ENCODE measurements around the gene VWDE. TPM values are rescaled to one million over a fixed set of nuclear protein-coding genes. Genes with fewer than 3 reads are reported as not detected.
"Not testable (repeated sequence)": the region's sequence is repeated elsewhere in the genome, so short reads cannot be mapped to it uniquely, and the experiment has no call there.

VWDE gene
- 4.1 and 4.2 TPM in 2 replicates for total RNA-seq

DNA sequence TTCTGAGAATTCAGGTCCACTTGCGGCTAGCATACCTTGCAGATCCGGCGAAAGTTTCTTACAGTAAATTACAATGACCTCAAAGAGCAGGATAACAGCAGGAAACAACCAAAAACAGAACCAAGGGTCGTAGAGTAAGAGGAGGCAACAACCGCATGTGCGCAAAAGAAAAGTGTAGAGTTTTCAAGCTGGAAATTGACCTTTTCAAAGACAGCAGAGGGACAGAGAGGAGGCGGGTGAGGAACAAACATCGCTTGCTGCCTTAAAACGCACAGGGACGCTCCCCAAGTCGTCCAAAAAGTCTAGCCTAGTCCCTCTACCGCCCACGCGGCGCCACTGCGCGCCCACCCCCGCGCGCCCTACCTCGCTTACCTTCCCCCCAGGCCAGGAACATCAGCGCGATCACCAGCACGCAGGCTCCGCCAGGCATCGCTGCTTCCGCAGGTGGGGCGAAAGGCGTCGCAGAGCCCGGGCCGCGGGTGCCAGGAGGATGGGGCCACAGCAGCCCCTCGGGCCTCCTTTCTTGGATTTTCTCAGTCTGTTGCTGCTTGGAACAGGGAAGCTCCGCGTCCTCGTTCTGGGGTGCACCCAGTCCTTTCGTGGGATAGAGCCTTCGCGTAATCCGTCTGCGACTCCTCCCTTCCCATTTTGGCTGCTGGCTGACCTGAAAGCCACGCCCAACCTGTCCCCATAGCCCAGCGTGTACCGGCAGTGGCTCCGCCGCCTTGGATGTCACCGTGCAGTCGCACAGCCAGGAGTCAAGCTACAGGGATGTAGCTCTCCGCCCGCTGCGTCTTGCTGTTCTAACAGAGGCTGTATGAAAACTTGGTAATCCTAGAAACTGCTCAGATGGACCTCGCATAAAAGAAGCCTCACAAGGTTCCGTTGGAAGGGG lies at the start of gene VWDE:
Gene VWDE (minus strand): TSS at position 579 of the 895 bp plus-strand sequence. CDS start 149 bp downstream, at position 430.
- intact Hi-C loops (cut with micrococcal nuclease): loop anchor here (2.0 to 5.0 kb wide), 4 partner anchors 15 to 284 kb away; partner anchors contain the start of genes ARL4A and TMEM106B

DNA sequence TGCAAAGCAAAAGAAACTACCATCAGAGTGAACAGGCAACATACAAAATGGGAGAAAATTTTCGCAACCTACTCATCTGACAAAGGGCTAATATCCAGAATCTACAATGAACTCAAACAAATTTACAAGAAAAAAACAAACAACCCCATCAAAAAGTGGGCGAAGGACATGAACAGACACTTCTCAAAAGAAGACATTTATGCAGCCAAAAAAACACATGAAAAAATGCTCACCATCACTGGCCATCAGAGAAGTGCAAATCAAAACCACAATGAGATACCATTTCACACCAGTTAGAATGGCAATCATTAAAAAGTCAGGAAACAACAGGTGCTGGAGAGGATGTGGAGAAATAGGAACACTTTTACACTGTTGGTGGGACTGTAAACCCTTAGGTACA lies 49.5 kb upstream of the VWDE start:
- intact Hi-C loops (cut with micrococcal nuclease): not testable (repeated sequence)

DNA sequence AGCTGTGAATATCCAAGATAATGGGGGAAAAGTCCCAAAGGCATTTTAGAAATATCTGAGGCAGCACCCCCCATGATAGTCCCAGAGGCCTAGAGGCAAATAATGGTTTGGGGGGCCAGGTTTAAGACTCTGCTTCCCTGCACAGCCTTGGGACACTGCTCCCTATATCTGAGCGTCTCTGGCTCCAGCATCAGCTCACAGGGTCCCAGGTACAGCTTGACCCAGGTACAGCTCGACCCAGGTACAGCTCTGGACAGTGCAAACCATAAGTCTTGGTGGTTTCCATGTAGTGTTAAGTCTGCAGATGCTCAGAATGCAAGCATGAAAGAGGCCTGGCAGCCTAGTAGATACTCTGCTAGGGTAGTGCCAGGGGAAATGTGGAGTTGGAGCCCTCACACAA lies 47.0 kb upstream of the VWDE start:
- intact Hi-C loops (cut with micrococcal nuclease): no loop called here

- intact Hi-C loops (cut with micrococcal nuclease): no loop called here
These were observed 41.1 kb upstream of the VWDE start for GRCh38 chr7:12444785-12445184.

DNA sequence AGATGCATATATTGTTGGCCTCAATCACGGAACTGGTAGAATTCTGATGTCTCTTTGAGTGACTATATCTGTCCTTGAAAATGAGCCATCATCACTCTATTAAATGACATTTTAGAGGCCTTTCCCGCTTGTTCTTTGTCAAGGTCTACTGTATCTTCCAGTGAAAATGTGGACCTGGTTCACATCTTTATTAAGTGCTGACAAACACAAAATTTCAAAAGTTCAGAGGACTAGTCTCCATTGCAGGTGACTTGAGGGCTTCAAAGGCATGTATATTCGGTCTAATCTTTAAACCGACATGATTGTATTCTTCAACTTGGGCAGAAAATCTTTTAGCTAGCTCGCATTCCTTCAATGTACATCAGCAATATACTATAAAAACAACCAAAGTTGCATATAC lies 36.6 kb upstream of the VWDE start:
- intact Hi-C loops (cut with micrococcal nuclease): no loop called here

DNA sequence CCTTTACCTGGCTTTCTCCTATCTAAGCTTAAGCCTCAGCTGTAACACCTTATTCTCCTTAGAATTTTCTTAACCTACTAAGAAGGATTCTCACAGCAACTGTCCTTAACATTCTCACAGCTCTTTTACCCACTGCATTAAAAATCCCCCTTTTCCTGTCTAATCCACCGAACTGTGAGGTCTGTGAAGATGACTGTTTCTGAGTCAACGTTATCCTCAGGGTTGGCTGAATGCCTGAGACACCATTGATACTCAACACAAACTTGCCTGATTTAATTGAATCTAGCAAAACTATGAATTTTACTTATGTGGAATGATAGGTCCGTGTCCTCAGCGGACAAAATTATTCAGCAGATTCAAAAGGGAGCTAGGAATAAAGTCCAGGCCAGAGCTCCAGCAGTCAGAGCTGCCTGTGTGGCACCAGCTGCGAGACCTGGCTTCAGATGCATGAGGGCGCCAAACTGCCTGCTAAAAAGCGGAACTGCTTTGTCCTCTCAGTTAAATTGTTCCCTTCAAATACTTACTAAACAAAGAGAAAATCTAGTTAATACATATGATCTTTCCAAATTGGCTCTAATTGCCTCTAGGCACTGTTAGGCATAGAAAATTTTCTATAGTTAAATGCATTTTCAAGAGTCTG lies 33.4 kb upstream of the VWDE start:
- intact Hi-C loops (cut with micrococcal nuclease): no loop called here

GRCh38 chr7:12436126-12436525 lies 32.5 kb upstream of the VWDE start:
- intact Hi-C loops (cut with micrococcal nuclease): no loop called here

DNA sequence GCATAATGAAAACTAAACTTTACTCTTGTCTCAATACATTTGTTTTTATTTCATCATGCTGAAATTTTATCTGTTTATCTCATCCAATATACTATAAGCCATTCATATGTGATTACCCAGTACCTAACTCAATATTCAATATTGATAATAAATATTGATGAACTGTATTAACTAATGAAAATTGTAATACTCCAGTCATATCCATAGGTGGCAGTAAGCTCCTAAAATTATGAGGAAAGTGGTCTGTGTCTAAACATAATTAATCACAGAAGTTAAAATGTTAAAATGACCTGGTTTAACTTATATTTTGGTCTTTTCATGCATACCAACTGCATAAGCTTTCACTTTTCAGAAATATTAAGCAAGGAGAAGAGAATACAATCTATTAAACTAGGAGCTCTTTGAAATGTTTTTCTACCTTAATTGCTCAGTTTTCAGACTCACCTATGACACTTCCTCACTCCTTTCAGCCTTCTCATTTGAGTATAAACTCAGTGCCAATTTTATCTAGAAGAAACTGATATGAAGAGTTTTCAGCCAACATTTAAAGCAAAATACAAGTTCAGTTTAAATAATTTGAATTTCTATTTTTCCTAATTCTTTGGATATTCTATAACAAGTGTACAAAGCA lies 30.5 kb upstream of the VWDE start:
- intact Hi-C loops (cut with micrococcal nuclease): loop anchor here (1.0 kb wide), 1 partner anchor 63 kb away; no protein-coding TSS in a partner anchor

GRCh38 chr7:12431886-12432556 lies 28.4 kb upstream of the VWDE start:
- intact Hi-C loops (cut with micrococcal nuclease): no loop called here

- intact Hi-C loops (cut with micrococcal nuclease): no loop called here
These were observed 21.6 kb upstream of the VWDE start for GRCh38 chr7:12425311-12425710.

- intact Hi-C loops (cut with micrococcal nuclease): no loop called here
These were observed 20.5 kb upstream of the VWDE start for GRCh38 chr7:12423997-12424745.

DNA sequence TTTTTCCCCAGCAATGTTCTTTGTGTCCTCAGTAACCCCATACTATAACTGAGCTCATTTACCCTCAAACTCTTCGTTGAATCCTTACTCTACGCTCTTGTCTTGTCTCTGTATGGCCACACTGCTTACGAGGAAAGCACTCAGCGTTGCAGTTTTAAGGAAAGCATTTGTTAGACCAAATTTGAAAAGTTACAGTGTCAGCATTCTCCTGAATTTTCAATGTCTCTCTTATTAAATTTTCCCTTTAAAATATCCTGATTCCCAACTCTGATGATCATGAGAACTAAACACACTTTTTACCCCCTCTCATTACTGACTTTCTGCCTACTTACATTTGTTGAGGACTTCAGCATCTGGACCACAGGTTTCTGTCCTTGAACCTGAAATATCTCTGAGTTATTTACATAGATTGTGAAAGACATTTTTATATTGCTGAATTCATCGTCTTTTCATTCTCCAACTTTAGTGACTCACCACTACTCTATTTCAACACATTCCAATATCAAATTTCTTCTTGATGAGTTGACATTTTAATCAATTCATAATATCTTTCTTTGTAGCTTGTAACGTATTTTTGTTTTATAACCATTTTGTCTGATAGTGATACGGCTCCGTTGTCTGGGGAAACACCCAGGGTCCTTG lies 19.8 kb upstream of the VWDE start:
- intact Hi-C loops (cut with micrococcal nuclease): no loop called here

DNA sequence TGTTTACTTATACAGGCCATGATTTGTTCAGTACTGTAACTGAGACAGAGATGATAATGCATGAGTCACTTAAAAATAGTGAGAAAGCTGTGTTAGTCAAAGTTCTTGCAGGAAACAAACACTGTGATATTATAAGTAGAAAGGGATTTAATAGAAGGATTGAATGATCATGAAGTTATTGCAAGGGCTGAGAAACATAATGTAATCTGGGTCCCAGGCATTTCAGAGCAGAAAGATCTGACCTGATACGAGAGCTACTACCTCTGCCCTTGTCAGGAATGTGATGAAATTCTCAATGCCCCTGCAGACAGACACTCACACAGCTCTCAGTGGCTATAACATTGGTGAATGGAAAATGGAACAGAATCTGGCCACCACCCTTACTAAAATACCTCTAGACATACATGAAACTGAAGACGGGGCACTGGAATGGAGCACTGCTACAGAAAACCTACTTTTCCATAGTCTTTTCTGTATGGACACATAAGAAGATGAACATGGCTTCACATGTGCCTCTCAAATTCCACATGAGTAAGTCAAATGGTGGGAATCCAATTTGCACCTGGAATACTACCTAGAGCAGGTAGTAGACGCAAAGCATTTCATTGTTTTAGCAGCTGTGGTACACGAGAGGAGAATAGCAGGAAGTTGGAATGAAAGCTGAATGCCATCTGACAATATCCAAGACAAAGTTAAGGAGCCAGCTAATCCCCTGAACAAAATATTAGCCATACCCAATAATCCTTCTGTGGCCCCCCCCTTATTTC lies 19.1 kb upstream of the VWDE start:
- intact Hi-C loops (cut with micrococcal nuclease): no loop called here

- intact Hi-C loops (cut with micrococcal nuclease): no loop called here
These were observed 14.8 kb upstream of the VWDE start for GRCh38 chr7:12418452-12418851.

DNA sequence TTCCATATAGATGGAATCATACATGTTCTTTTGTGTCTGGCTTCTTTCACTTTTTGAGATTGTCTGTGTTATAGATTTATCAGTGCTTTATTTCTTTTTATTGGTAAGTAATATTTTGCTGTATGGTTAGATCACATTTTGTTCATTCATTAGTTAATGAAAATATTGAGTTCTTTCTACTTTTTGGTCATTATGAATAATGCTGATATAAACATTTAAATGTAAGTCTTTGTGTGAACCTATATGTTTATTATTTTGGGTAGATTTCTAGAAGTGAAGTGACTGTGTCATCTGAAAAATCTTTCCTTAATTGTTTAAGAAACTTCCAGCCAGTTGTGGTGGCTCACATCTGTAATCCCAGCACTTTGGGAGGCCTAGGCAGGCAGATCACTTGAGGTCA lies 11.4 kb upstream of the VWDE start:
- intact Hi-C loops (cut with micrococcal nuclease): no loop called here

GRCh38 chr7:12412407-12412806 lies 8.7 kb upstream of the VWDE start:
- intact Hi-C loops (cut with micrococcal nuclease): no loop called here

GRCh38 chr7:12410523-12410922 lies 6.9 kb upstream of the VWDE start:
- intact Hi-C loops (cut with micrococcal nuclease): no loop called here

DNA sequence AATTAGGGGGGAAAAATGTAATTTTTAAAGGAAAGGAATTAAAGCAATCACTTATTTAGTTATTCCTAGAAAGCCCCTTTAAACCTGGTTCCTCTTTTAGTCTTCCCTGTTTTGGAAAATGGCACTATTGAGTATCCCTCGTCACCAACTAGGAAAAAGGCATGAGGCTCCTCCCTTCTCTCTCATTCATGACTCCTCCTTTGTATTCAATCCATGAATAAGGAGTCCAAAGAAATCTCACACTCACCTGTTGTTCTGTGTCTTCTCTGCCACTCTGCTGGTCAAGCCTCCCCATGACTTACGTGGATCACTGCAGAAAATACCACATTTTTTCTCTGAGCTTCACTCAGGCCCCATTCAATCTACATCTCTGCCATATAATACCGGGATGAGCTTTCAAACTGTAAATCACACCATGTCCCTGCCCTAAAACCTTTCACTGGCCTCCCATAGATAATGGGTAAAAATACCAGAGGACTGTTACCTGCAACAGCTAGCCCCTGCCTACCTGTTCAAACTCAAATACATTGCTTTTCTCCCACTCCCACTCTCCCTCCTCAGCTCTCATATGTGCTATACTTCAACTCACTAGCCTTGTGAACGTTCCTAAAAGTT lies 5.5 kb upstream of the VWDE start:
- intact Hi-C loops (cut with micrococcal nuclease): no loop called here

DNA sequence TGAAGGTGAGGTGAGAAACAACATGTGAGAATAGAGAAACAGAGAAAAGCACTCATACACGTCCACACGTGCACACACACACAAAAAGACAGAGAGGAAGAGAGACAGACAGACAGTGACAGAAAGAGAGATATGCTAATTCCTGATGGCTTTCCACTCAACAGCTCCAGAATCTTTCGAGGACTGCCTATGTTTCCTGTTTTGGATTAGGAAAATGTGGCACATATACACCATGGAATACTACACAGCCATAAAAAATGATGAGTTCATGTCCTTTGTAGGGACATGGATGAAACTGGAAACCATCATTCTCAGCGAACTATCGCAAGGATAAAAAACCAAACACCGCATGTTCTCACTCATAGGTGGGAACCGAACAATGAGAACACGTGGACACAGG lies 4.0 kb upstream of the VWDE start:
- intact Hi-C loops (cut with micrococcal nuclease): not testable (repeated sequence)
